AG08395 (cell line): ENCODE data around the gene JPH3.

ENCODE experiments used
- DNase-seq: peaks from one replicate; pipeline ENCODE4 v3.0.0; 2012; ENCODE audit warnings: mixed read lengths, low spot score

The JPH3 gene

GRCh38 chr16:87681981-87682570 lies 79.8 kb downstream of the JPH3 start:
- DNase-seq = peak; percentile 89

- no peak for DNase-seq
These were observed 80.6 kb downstream of the JPH3 start for GRCh38 chr16:87682852-87683399.

GRCh38 chr16:87684106-87684677 lies 81.9 kb downstream of the JPH3 start:
- DNase-seq = no peak

GRCh38 chr16:87684711-87685404 lies 82.5 kb downstream of the JPH3 start:
- DNase-seq = no peak

- no peak for DNase-seq
These were observed 83.1 kb downstream of the JPH3 start for GRCh38 chr16:87685405-87685755.

GRCh38 chr16:87685766-87686165 lies 83.5 kb downstream of the JPH3 start:
- DNase-seq = no peak

- DNase-seq = no peak
These were observed 84.4 kb downstream of the JPH3 start for GRCh38 chr16:87686697-87687096.

- DNase-seq = peak; percentile 33
These were observed 85.0 kb downstream of the JPH3 start for GRCh38 chr16:87687126-87687910.

GRCh38 chr16:87687998-87688529 lies 85.8 kb downstream of the JPH3 start:
- DNase-seq = no peak

- DNase-seq = no peak
These were observed 86.8 kb downstream of the JPH3 start for GRCh38 chr16:87688876-87689815.

- DNase-seq = no peak
These were observed 87.7 kb downstream of the JPH3 start for GRCh38 chr16:87689956-87690465.

- DNase-seq = no peak
These were observed 88.8 kb downstream of the JPH3 start for GRCh38 chr16:87690911-87691685.

GRCh38 chr16:87691686-87692079 lies 89.4 kb downstream of the JPH3 start:
- DNase-seq = no peak

GRCh38 chr16:87692176-87692575 lies 89.9 kb downstream of the JPH3 start:
- no peak for DNase-seq

GRCh38 chr16:87692756-87693155 lies 90.4 kb downstream of the JPH3 start:
- DNase-seq = no peak

GRCh38 chr16:87693827-87694226 lies 91.5 kb downstream of the JPH3 start:
- DNase-seq = no peak

GRCh38 chr16:87694441-87695125 lies 92.3 kb downstream of the JPH3 start:
- no peak for DNase-seq

- no peak for DNase-seq
These were observed 93.2 kb downstream of the JPH3 start for GRCh38 chr16:87695534-87695933.

- no peak for DNase-seq
These were observed 94.4 kb downstream of the JPH3 start for GRCh38 chr16:87696726-87697125.

- no peak for DNase-seq
These were observed 94.9 kb downstream of the JPH3 start for GRCh38 chr16:87697256-87697655.
